ENCODE results near the gene TOLLIP. TPM values are rescaled to one million over a fixed set of nuclear protein-coding genes. Genes with fewer than 3 reads are reported as not detected.
A peak's percentile ranks its signal among the peaks of the same experiment; 100 is the strongest.

The TOLLIP gene
- total RNA-seq, 2 donors from 2014 or later: 44.1 to 46.4 TPM

GRCh38 chr11:1291295-1292017 lies 18.0 kb downstream of the TOLLIP start:
- peak; percentile 65 for DNase-seq (ENCODE audit: low spot score)
- intact Hi-C loops (cut with DNase I): no loop called here

DNA sequence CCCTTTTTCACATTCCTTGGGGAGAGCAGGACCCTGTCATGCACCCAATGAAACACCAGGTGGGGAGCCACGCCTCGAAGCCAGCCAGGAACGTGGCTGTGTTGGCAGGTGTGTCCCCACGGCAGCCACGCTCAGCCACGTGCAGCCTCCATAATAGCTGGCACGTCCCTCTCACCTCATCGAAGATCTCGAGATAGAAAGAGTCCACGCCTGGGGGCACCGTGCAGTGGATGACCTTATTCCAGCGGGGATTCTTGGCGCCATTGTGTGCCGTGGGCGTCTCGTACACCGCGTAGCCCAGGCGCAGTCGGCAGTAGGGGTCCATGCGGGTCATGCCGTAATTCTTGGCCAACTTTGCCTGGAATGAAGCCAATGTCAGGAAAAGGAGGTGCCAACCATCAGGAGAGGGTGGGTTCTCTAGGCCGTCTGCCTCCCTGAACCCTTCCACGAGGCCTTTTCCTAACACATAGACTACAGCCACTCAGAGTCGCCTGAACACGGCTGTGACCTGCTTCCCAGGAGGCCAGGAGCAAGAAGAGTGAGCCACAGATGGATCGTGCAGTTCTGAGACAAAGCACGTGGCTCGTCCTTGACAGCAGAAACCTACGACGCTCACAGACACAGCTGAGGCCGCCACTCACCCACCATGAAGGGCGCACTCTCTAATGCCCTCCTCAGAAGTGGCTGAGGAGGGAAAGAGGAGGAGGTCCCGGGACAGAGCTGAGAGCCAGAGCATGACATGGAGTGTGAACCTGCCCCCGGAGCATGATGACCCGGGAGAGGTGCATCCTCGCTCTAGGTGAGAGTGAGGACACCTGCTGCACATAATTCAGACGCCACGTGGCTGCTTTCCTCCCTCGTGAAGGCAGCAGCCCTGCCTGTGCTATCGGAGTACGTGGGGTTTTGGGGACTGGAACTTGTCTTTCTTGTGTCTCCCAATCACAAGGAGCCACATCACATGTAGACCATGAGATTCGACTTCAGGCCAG lies 19.1 kb downstream of the TOLLIP start:
- peak; percentile 74 for DNase-seq (ENCODE audit: low spot score)
- intact Hi-C loops (cut with DNase I): no loop called here

- intact Hi-C loops (cut with DNase I): no loop called here
- peak; percentile 55 for DNase-seq (ENCODE audit: low spot score)
These were observed 20.1 kb downstream of the TOLLIP start for GRCh38 chr11:1289211-1289935.

- peak; percentile 77 for DNase-seq (ENCODE audit: low spot score)
- intact Hi-C loops (cut with DNase I): no loop called here
These were observed 20.8 kb downstream of the TOLLIP start for GRCh38 chr11:1288426-1289151.

GRCh38 chr11:1287928-1288327 lies 21.5 kb downstream of the TOLLIP start:
- DNase-seq (ENCODE audit: low spot score): peak; percentile 19
- intact Hi-C loops (cut with DNase I): no loop called here

GRCh38 chr11:1285876-1286275 lies 23.6 kb downstream of the TOLLIP start:
- intact Hi-C loops (cut with DNase I): no loop called here
- DNase-seq (ENCODE audit: low spot score): peak; percentile 69

GRCh38 chr11:1285316-1285744 lies 24.1 kb downstream of the TOLLIP start:
- intact Hi-C loops (cut with DNase I): no loop called here
- DNase-seq (ENCODE audit: low spot score): peak; percentile 49

- DNase-seq (ENCODE audit: low spot score): peak; percentile 26
- intact Hi-C loops (cut with DNase I): no loop called here
These were observed 25.5 kb downstream of the TOLLIP start for GRCh38 chr11:1283906-1284305.

- intact Hi-C loops (cut with DNase I): no loop called here
These were observed 26.3 kb downstream of the TOLLIP start for GRCh38 chr11:1283091-1283511.

DNA sequence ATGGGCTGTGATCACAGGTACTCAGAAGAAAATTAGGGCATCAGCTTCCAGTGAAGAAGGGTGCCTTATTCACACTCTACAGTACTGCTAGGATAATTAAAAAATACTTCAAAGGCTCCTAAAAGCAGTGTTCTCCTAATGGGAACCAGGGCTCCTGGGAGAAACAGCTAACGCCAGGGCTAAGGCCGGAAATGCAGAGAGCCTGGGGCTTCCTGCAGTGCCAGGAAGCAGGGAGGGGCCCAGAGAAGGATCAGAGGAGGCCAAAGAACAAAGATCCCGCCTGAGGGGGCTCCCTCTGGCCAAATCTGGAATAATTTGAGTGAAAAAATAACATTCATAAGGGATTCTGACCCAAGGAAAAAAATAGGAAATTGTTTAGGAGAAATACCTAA lies 27.5 kb downstream of the TOLLIP start:
- intact Hi-C loops (cut with DNase I): loop anchor here in 1 of 2 donors (2.0 kb wide), 1 partner anchor 49 kb away; no protein-coding TSS in a partner anchor
- DNase-seq (ENCODE audit: low spot score): no peak

More at GRCh38 chr11:1283091-1283511, 26.3 kb downstream of the TOLLIP start:
- DNase-seq (ENCODE audit: low spot score): peak; percentile 70

GRCh38 chr11:1281326-1281973 lies 28.0 kb downstream of the TOLLIP start:
- no peak for DNase-seq (ENCODE audit: low spot score)
- intact Hi-C loops (cut with DNase I): loop anchor here in 1 of 2 donors (2.0 kb wide), 1 partner anchor 49 kb away; no protein-coding TSS in a partner anchor

GRCh38 chr11:1280116-1281035 lies 29.1 kb downstream of the TOLLIP start:
- intact Hi-C loops (cut with DNase I): loop anchor here in 1 of 2 donors (2.0 kb wide), 1 partner anchor 48 kb away; no protein-coding TSS in a partner anchor
- no peak for DNase-seq (ENCODE audit: low spot score)

GRCh38 chr11:1279674-1280055 lies 29.8 kb downstream of the TOLLIP start:
- DNase-seq (ENCODE audit: low spot score): no peak
- intact Hi-C loops (cut with DNase I): loop anchor here in 1 of 2 donors (2.0 kb wide), 1 partner anchor 47 kb away; no protein-coding TSS in a partner anchor

DNA sequence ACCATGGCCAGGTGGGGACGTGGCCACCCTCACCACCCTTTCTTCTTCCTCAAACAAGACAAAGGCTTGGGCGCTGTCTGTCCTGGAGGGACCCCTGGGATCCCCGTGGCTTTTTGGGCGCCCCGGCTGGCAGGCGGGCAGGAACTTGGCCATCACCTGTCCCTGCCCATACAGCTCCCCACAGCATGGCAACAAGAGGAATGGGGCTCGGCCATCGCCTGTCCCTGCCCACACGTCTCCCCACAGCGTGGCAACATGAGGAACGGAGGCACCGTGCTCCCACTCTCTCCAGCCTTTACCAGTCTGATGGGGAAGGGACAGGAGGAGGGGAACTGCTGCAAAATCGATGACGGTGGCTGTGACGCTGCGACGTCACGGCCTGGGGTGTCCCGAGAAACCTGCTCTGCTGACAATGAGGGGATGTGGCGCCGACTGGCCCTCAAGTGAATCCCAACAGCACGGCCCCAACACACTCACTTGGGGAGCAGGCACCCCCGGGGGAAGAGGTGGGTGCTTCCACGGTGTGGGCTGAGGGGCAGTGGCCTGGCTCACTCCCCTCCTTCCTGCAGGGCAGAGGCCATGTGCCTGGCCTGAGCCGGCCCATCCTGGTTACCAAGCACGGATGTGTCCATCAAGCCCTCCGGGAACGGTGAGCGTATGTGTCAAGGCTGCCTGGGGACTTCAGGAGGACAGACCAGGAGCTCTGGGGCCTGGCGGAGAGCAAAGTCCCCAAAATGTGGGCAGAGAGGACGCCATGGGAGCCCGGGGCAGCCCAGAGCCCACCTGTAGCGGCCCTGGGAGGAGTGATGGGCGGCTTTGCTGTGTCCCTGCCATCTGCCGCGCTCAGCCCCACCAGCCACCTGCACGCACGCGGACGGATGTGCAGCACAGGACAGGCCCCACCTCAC lies 30.4 kb downstream of the TOLLIP start:
- DNase-seq (ENCODE audit: low spot score): no peak
- intact Hi-C loops (cut with DNase I): no loop called here

DNA sequence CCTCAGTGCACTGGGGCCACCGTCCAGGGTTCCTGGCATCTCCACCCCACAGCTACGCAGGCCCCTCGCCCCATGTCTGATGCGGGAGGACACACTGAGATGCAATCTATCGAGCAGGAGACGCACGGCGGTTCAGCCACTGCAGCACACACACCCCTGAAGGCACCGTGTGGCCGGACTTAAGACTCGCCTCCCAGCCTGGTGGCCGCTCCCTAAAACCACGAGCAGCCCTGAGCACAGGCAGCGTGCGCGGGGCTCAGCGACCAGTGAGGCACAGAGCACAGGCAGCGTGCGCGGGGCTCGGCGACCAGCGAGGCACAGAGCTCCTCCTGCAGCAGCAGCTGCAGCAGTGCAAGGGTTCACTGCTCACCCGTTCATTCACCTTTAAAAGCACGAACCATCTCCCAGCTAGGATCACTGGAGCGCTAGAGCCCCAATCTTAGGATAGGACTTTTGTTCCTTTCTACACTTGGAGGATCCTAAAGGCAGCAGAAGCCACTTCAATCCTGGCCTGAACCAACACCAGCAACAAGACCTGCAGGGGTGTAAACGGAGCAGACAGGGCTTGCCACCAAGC lies 31.4 kb downstream of the TOLLIP start:
- intact Hi-C loops (cut with DNase I): no loop called here
- no peak for DNase-seq (ENCODE audit: low spot score)

All from posterior vena cava (tissue), 2 donors.